K562 (cell line): ENCODE data around the gene RPS6KL1. TPM values are rescaled to one million over a fixed set of nuclear protein-coding genes. Genes with fewer than 3 reads are reported as not detected.

Experiments used
- ATAC-seq: fragments of 200-7000 bp; cut with Tn5 transposase; 3 replicates; pipeline ENCODE4 v1.9.1; 2020; ENCODE audit warnings: moderate library complexity
- BruUV-seq: library from RNA; stranded (reverse); fragments of 400-500 nt; replicated peaks from 2 replicates; lab custom pipeline; 2021; lab: Mats Ljungman, UMichigan
- CTCF ChIA-PET: fragments of 300-600 bp; formaldehyde crosslinking; extraction: SDS; loops from one replicate; lab custom pipeline; 2021; ENCODE audit warnings: low intra/inter-chr PET ratio; lab: Yijun Ruan, JAX
- POLR2A ChIA-PET: fragments of 300-600, 350-650 bp; sonication (Branson Sonifier 250); formaldehyde crosslinking; extraction: SDS; loops from one replicate; lab custom pipeline; 2021; ENCODE audit warnings: antibody characterized with exemption, inconsistent platforms; lab: Yijun Ruan, JAX
- DNase-seq, 4 experiments: peaks; one replicate each; pipeline versions ENCODE4 v3.0.0 to v3.0.0-alpha.2; 2011 to 2018; ENCODE audit warnings: low spot score in 3 of 4, mixed read lengths in 3 of 4; ENCODE audit errors: extremely low read depth in 1 of 4
- FAIRE-seq: peaks from 2 replicates; lab custom pipeline; 2011; peaks lifted over from hg19 to GRCh38; lab: Jason Lieb, UNC
- H2AFZ ChIP-seq: 2 replicates; pipeline ENCODE4 v1.6.0; 2011; ENCODE audit warnings: low read depth, low read length, control low read depth, inconsistent platforms
- H3K27ac ChIP-seq: fragments of 200-600 bp; 3 replicates; pipeline ENCODE4 v1.8.0; 2011; ENCODE audit warnings: low read depth, mild to moderate bottlenecking, control low read depth, inconsistent platforms, low read length, moderate library complexity, mixed read lengths; ENCODE audit errors: extremely low read depth
- H3K27me3 ChIP-seq, 2 experiments: fragments of 300-600 bp in 1 of 2; 2 replicates in 1 of 2; 3 replicates in 1 of 2; pipeline versions ENCODE4 v1.6.0 to v1.8.0; 2011; ENCODE audit warnings: inconsistent platforms in 2 of 2, low read length in 2 of 2, mild to moderate bottlenecking in 1 of 2, mixed read lengths in 1 of 2, moderate library complexity in 1 of 2; ENCODE audit not compliant: control insufficient read depth in 2 of 2, insufficient read depth in 2 of 2
- H3K36me3 ChIP-seq: fragments of 300-600 bp; 3 replicates; pipeline ENCODE4 v1.8.0; 2011; ENCODE audit warnings: mild to moderate bottlenecking, low read length, inconsistent platforms; ENCODE audit not compliant: control insufficient read depth, insufficient read depth
- H3K4me1 ChIP-seq, 2 experiments: fragments of 200-600 bp in 1 of 2; replicated peaks in 1 of 2; 2 replicates in 1 of 2; 3 replicates in 1 of 2; pipeline versions ENCODE4 v1.5.1 to v1.8.0; 2011; ENCODE audit warnings: inconsistent platforms in 2 of 2, low read length in 2 of 2, mild to moderate bottlenecking in 1 of 2, mixed read lengths in 1 of 2, moderate library complexity in 1 of 2; ENCODE audit not compliant: control insufficient read depth in 2 of 2, insufficient read depth in 2 of 2
- H3K4me2 ChIP-seq: 2 replicates; pipeline ENCODE4 v1.6.1; 2011; ENCODE audit warnings: low read length, control low read depth, inconsistent platforms, mixed read lengths; ENCODE audit not compliant: insufficient read depth
- H3K4me3 ChIP-seq: fragments of 200-600 bp; sonication (generic), shearing (Covaris generic); 2 replicates; pipeline ENCODE4 v1.5.1; 2016; ENCODE audit warnings: control low read depth, inconsistent platforms
- H3K79me2 ChIP-seq: fragments of 200-600 bp; 3 replicates; pipeline ENCODE4 v1.8.0; 2011; ENCODE audit warnings: low read length, inconsistent platforms; ENCODE audit not compliant: control insufficient read depth, insufficient read depth
- H3K9ac ChIP-seq, 2 experiments: 2 replicates each; pipeline versions ENCODE4 v1.6.0 to v1.6.1; 2011; ENCODE audit warnings: low read depth in 2 of 2, low read length in 2 of 2, control low read depth in 1 of 2, inconsistent platforms in 1 of 2, mild to moderate bottlenecking in 1 of 2, mixed read lengths in 1 of 2; ENCODE audit not compliant: insufficient read depth in 1 of 2
- H3K9me1 ChIP-seq: one replicate; pipeline ENCODE4 v1.6.0; 2011; ENCODE audit warnings: inconsistent platforms, mild to moderate bottlenecking, low read length, moderate library complexity; ENCODE audit not compliant: control insufficient read depth, insufficient read depth
- H3K9me3 ChIP-seq: replicated peaks from 2 replicates; pipeline ENCODE4 v1.5.1; 2011; ENCODE audit warnings: low read depth, low read length, inconsistent platforms; ENCODE audit not compliant: control insufficient read depth, insufficient read depth
- H4K20me1 ChIP-seq: replicated peaks from 2 replicates; pipeline ENCODE4 v1.6.1; 2011; ENCODE audit warnings: low read length, inconsistent platforms, mixed read lengths; ENCODE audit not compliant: control insufficient read depth, insufficient read depth
- BCL6 ChIP-seq: fragments of 250-450 bp; sonication (Bioruptor Pico); IDR thresholded peaks from 2 replicates; pipeline ENCODE4 v1.4.0; 2020
- FIP1L1 ChIP-seq: fragments of 200-400 bp; formaldehyde crosslinking; IDR thresholded peaks from 2 replicates; pipeline ENCODE4 v1.6.1; 2018; ENCODE audit warnings: mild to moderate bottlenecking, low read depth, low read length; ENCODE audit not compliant: poor library complexity, severe bottlenecking
- GATAD2A ChIP-seq: fragments of 450-650 bp; IDR thresholded peaks from 2 replicates; pipeline ENCODE4 v1.6.1; 2017
- NFIC ChIP-seq: fragments of 450-650 bp; IDR thresholded peaks from 2 replicates; pipeline ENCODE4 v1.6.1; 2017; ENCODE audit warnings: mild to moderate bottlenecking, inconsistent platforms
- SIRT6 ChIP-seq: IDR thresholded peaks from one replicate; pipeline ENCODE4 v1.6.1; 2012; ENCODE audit warnings: low read depth, mild to moderate bottlenecking, control low read depth, inconsistent platforms, low read length, moderate library complexity
- SUPT5H ChIP-seq: fragments of 450-650 bp; IDR thresholded peaks from 2 replicates; pipeline ENCODE4 v1.6.1; 2016
- TFAP4 ChIP-seq: sonication (generic); formaldehyde crosslinking; IDR thresholded peaks from 2 replicates; pipeline ENCODE4 v1.8.0; 2022; ENCODE audit warnings: missing genetic modification reagents, mild to moderate bottlenecking, moderate library complexity, borderline replicate concordance
- WGBS: fragments of 100-300 bp; shearing (Covaris generic); methylation state at CpG from one replicate; pipeline ENCODE4 v1.1.6; 2016; ENCODE audit warnings: low coverage, mixed read lengths; ENCODE audit not compliant: insufficient coverage; ENCODE audit errors: missing lambda C conversion rate; 5-methylcytosine and 5-hydroxymethylcytosine counted together
- in situ Hi-C: fragments of 300-500 bp; cut with MboI; formaldehyde crosslinking; loops from 4 replicates; pipeline ENCODE4 v1.15.0; 2018; ENCODE audit warnings: inconsistent platforms, mixed read lengths
- intact Hi-C: fragments of 100-400 bp; cut with micrococcal nuclease; formaldehyde crosslinking; loops from 2 replicates; pipeline ENCODE4 v1.14.2; 2022
- polyA plus RNA-seq, 8 experiments: library from polyadenylated mRNA; depleted of rRNA in 4 of 8; stranded (reverse) in 5 of 8; unstranded in 3 of 8; fragments of >200 nt; fragmentation: Nextera tagmentation in 2 of 8; fragmentation: Illumina TruSeq in 1 of 8; extraction: Ambion mirVana in 2 of 8; extraction: Trizol in 1 of 8; gene quantifications; 2 replicates each; pipeline versions ENCODE4 v1.2.1 to v1.2.3, GENCODE V29; 2011 to 2014; ENCODE audit warnings: inconsistent platforms in 1 of 8, missing spikeins in 1 of 8
- total RNA-seq, 7 experiments: library from RNA; depleted of rRNA in 6 of 7; stranded (reverse); fragments of >200 nt in 6 of 7; fragmentation: Illumina TruSeq in 2 of 7; extraction: Trizol in 2 of 7; gene quantifications; 2 replicates each; pipeline versions ENCODE4 v1.2.1 to v1.2.3, GENCODE V29; 2011 to 2021; ENCODE audit warnings: low replicate concordance in 1 of 7

The RPS6KL1 gene
- total and polyA plus RNA-seq, 9 of the 15 experiments (the other 6 are each of a cell fraction or from before 2014, with no cell fraction given), result 0.91 to 15.5 (median 8.1) TPM

GRCh38 chr14:74954232-74954946 is 31.3 kb upstream of the RPS6KL1 start:
- no peak overlapping the region for H3K4me3 ChIP-seq
- no peaks in the 10 kb centered on the region for H3K27me3 ChIP-seq
- FAIRE-seq (no peak), DNase-seq (peak in 2 of 4 experiments; percentile 33 to 40), ATAC-seq (no peak)
- peak overlapping the region in 1 of 2 experiments; percentile 45; a peak in 2 of 4 replicates for H3K9ac ChIP-seq
- ChIA-PET CTCF (no interaction called here), POLR2A (interaction anchor here (0.6 to 1.4 kb wide), 3 partner anchors 9 to 367 kb away, joined by 3 to 5 read pairs (median 4); no protein-coding TSS in a partner anchor)
- in situ Hi-C loops, result no loop called here
- no peaks in the 10 kb centered on the region for H3K9me3 ChIP-seq
- BruUV-seq, result no TSS peak
- H2AFZ ChIP-seq, result no peak overlapping the region
- H4K20me1 ChIP-seq, result no peaks in the 10 kb centered on the region
- H3K9me1 ChIP-seq, result no peaks in the 10 kb centered on the region
- WGBS, result 43% methylated on average over 7 of the region's 18 CpGs
- no peak overlapping the region for H3K27ac ChIP-seq
- H3K4me1 ChIP-seq, result peaks cover 0 to 51% of the 10 kb centered on the region in 2 experiments; a peak in 3 of 5 replicates
- H3K79me2 ChIP-seq, result no peaks in the 10 kb centered on the region
- intact Hi-C loops, result no loop called here
- no peak for TF ChIP-seq SIRT6
- TF ChIP-seq BCL6 (CRISPR knock-in tag), result no peak
- TF ChIP-seq FIP1L1, result no peak
- no peak for TF ChIP-seq GATAD2A
- TF ChIP-seq TFAP4 (CRISPR knock-in tag), result peak; percentile 42; the same call in 1 of the 2 replicates
- TF ChIP-seq NFIC, result peak; percentile 87
- TF ChIP-seq SUPT5H, result no peak
- H3K36me3 ChIP-seq, result no peaks in the 10 kb centered on the region
- H3K4me2 ChIP-seq, result no peak overlapping the region
